K562 (cell line): ENCODE data around the gene GHITM. TPM values are rescaled to one million over a fixed set of nuclear protein-coding genes. Genes with fewer than 3 reads are reported as not detected.
A peak's percentile ranks its signal among the peaks of the same experiment; 100 is the strongest.

Experiments used
- BRF1 ChIP-seq: IDR thresholded peaks from 3 replicates; pipeline ENCODE4 v1.6.1; 2011; ENCODE audit warnings: borderline replicate concordance, mild to moderate bottlenecking; ENCODE audit not compliant: insufficient read length; ENCODE audit errors: extremely low read depth
- C11orf30 ChIP-seq: fragments of 450-650 bp; IDR thresholded peaks from 2 replicates; pipeline ENCODE4 v1.6.1; 2016; ENCODE audit warnings: low read depth, mild to moderate bottlenecking
- RHOXF2B ChIP-seq: fragments of 250-450 bp; sonication (Bioruptor Pico); conservative IDR thresholded peaks from 2 replicates; pipeline ENCODE4 v1.5.1; 2021
- SRSF1 ChIP-seq: fragments of 200-400 bp; formaldehyde crosslinking; IDR thresholded peaks from 2 replicates; pipeline ENCODE4 v1.6.1; 2017; ENCODE audit warnings: mild to moderate bottlenecking, low read depth, low read length, moderate library complexity
- ZC3H8 ChIP-seq: fragments of 450-650 bp; IDR thresholded peaks from 2 replicates; pipeline ENCODE4 v1.6.1; 2017
- ZEB2 ChIP-seq: fragments of 450-650 bp; IDR thresholded peaks from 2 replicates; pipeline ENCODE4 v1.6.1; 2016
- ZNF311 ChIP-seq: fragments of 250-450 bp; sonication (Bioruptor Pico); IDR thresholded peaks from 2 replicates; pipeline ENCODE4 v1.4.0; 2020; ENCODE audit warnings: mild to moderate bottlenecking, moderate library complexity
- polyA plus RNA-seq, 8 experiments: library from polyadenylated mRNA; depleted of rRNA in 4 of 8; stranded (reverse) in 5 of 8; unstranded in 3 of 8; fragments of >200 nt; fragmentation: Nextera tagmentation in 2 of 8; fragmentation: Illumina TruSeq in 1 of 8; extraction: Ambion mirVana in 2 of 8; extraction: Trizol in 1 of 8; gene quantifications; 2 replicates each; pipeline versions ENCODE4 v1.2.1 to v1.2.3, GENCODE V29; 2011 to 2014; ENCODE audit warnings: inconsistent platforms in 1 of 8, missing spikeins in 1 of 8
- total RNA-seq, 7 experiments: library from RNA; depleted of rRNA in 6 of 7; stranded (reverse); fragments of >200 nt in 6 of 7; fragmentation: Illumina TruSeq in 2 of 7; extraction: Trizol in 2 of 7; gene quantifications; 2 replicates each; pipeline versions ENCODE4 v1.2.1 to v1.2.3, GENCODE V29; 2011 to 2021; ENCODE audit warnings: low replicate concordance in 1 of 7
- TF ChIP-seq, protein P1 (sequence below), 2 experiments: fragments of 150-350 bp in 1 of 2; IDR thresholded peaks; 2 replicates each; pipeline ENCODE4 v1.6.1; 2012 to 2016; ENCODE audit warnings: low read depth in 2 of 2, low read length in 2 of 2, mild to moderate bottlenecking in 1 of 2, moderate library complexity in 1 of 2
- TF ChIP-seq, protein P2 (sequence below): fragments of 200-400 bp; formaldehyde crosslinking; IDR thresholded peaks from 2 replicates; pipeline ENCODE4 v1.6.1; 2017; ENCODE audit warnings: mild to moderate bottlenecking, low read depth, low read length, moderate library complexity
- TF ChIP-seq, protein P3 (sequence below): fragments of 250-450 bp; sonication (Bioruptor Pico); IDR thresholded peaks from 2 replicates; pipeline ENCODE4 v1.6.1; 2021; ENCODE audit warnings: mild to moderate bottlenecking
- TF ChIP-seq, protein P4 (sequence below), 2 experiments: fragments of 250-450 bp in 1 of 2; fragments of 450-650 bp in 1 of 2; sonication (Bioruptor Pico) in 1 of 2; IDR thresholded peaks; 2 replicates each; pipeline versions ENCODE4 v1.6.1 to v1.8.0; 2016 to 2021; ENCODE audit warnings: mild to moderate bottlenecking in 2 of 2, moderate library complexity in 2 of 2, missing compliant biosample characterization in 1 of 2, missing genetic modification characterization in 1 of 2
- TF ChIP-seq, protein P5 (sequence below): sonication (generic); formaldehyde crosslinking; IDR thresholded peaks from 2 replicates; pipeline ENCODE4 v1.4.0; 2020; ENCODE audit warnings: mild to moderate bottlenecking, missing genetic modification reagents
- TF ChIP-seq, protein P6 (sequence below): fragments of 250-450 bp; sonication (Bioruptor Pico); IDR thresholded peaks from 2 replicates; pipeline ENCODE4 v1.9.0; 2021; ENCODE audit warnings: mild to moderate bottlenecking, inconsistent platforms

The GHITM gene
- total and polyA plus RNA-seq, 9 of the 15 experiments (the other 6 are each of a cell fraction or from before 2014, with no cell fraction given) = 322 to 1,258 (median 386) TPM

DNA sequence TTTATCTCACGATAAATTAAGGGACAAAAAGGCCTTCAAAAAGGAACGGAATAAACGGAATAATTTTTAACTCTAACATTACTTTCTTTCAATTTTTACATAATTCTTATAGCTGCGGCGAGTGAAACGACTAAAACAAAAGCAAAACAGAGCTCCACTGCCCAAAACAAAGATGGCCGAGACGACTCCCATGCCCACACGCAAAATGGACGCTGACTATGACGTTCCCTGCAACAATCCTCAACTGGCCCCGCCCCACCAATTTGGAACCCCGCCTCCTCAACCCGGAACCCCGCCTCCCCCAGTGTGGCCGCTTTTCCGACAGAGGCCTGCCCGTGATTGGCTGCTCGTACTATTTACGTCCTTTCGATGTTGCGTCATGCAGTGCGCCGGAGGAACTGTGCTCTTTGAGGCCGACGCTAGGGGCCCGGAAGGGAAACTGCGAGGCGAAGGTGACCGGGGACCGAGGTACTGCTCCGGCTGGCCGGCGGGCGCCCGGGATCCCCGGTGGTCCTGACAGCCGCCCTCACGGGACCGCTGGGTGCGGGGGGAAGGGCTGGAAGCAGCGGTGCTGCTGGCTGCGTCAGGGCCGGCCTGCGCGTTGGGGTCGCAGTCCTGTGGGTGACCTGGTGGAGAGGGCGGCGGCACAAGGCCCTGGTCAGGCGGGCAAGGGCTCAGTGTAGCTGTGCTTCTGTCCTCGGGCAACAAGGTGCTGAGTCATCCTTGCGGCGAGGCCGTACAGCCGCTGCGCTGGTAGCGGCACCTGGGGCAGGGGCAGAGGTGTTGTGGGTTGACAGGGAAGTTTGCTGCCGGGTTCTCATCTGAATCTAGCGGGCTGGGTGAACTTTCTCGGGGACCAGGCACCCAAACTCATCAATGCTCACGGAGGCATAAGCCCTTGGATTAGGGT, at the start of gene GHITM (continued):
- TF ChIP-seq RHOXF2B = no peak
- TF ChIP-seq, protein P1, sequence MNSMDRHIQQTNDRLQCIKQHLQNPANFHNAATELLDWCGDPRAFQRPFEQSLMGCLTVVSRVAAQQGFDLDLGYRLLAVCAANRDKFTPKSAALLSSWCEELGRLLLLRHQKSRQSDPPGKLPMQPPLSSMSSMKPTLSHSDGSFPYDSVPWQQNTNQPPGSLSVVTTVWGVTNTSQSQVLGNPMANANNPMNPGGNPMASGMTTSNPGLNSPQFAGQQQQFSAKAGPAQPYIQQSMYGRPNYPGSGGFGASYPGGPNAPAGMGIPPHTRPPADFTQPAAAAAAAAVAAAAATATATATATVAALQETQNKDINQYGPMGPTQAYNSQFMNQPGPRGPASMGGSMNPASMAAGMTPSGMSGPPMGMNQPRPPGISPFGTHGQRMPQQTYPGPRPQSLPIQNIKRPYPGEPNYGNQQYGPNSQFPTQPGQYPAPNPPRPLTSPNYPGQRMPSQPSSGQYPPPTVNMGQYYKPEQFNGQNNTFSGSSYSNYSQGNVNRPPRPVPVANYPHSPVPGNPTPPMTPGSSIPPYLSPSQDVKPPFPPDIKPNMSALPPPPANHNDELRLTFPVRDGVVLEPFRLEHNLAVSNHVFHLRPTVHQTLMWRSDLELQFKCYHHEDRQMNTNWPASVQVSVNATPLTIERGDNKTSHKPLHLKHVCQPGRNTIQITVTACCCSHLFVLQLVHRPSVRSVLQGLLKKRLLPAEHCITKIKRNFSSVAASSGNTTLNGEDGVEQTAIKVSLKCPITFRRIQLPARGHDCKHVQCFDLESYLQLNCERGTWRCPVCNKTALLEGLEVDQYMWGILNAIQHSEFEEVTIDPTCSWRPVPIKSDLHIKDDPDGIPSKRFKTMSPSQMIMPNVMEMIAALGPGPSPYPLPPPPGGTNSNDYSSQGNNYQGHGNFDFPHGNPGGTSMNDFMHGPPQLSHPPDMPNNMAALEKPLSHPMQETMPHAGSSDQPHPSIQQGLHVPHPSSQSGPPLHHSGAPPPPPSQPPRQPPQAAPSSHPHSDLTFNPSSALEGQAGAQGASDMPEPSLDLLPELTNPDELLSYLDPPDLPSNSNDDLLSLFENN (IDR thresholded peaks at IDR 0.05; ENCODE audit: low read depth in 2 of 2, low read length in 2 of 2) = peak in 1 of 2 experiments; percentile 22; a peak in 1 of 4 replicates
- TF ChIP-seq, protein P2, sequence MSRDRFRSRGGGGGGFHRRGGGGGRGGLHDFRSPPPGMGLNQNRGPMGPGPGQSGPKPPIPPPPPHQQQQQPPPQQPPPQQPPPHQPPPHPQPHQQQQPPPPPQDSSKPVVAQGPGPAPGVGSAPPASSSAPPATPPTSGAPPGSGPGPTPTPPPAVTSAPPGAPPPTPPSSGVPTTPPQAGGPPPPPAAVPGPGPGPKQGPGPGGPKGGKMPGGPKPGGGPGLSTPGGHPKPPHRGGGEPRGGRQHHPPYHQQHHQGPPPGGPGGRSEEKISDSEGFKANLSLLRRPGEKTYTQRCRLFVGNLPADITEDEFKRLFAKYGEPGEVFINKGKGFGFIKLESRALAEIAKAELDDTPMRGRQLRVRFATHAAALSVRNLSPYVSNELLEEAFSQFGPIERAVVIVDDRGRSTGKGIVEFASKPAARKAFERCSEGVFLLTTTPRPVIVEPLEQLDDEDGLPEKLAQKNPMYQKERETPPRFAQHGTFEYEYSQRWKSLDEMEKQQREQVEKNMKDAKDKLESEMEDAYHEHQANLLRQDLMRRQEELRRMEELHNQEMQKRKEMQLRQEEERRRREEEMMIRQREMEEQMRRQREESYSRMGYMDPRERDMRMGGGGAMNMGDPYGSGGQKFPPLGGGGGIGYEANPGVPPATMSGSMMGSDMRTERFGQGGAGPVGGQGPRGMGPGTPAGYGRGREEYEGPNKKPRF = no peak
- no peak for TF ChIP-seq ZNF311 (CRISPR knock-in tag)
- TF ChIP-seq, protein P3, sequence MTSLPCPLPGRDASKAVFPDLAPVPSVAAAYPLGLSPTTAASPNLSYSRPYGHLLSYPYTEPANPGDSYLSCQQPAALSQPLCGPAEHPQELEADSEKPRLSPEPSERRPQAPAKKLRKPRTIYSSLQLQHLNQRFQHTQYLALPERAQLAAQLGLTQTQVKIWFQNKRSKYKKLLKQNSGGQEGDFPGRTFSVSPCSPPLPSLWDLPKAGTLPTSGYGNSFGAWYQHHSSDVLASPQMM (CRISPR knock-in tag) = no peak
- TF ChIP-seq, protein P4, sequence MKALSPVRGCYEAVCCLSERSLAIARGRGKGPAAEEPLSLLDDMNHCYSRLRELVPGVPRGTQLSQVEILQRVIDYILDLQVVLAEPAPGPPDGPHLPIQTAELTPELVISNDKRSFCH (CRISPR knock-in tag; IDR thresholded peaks at IDR 0.05) = no peak
- TF ChIP-seq, protein P4 (tag; IDR thresholded peaks at IDR 0.05) = peak; percentile 85
- no peak for TF ChIP-seq ZC3H8
- TF ChIP-seq, protein P5, sequence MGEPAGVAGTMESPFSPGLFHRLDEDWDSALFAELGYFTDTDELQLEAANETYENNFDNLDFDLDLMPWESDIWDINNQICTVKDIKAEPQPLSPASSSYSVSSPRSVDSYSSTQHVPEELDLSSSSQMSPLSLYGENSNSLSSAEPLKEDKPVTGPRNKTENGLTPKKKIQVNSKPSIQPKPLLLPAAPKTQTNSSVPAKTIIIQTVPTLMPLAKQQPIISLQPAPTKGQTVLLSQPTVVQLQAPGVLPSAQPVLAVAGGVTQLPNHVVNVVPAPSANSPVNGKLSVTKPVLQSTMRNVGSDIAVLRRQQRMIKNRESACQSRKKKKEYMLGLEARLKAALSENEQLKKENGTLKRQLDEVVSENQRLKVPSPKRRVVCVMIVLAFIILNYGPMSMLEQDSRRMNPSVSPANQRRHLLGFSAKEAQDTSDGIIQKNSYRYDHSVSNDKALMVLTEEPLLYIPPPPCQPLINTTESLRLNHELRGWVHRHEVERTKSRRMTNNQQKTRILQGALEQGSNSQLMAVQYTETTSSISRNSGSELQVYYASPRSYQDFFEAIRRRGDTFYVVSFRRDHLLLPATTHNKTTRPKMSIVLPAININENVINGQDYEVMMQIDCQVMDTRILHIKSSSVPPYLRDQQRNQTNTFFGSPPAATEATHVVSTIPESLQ (CRISPR knock-in tag) = peak; percentile 5; the same call in 1 of the 2 replicates
- TF ChIP-seq BRF1 = no peak
- TF ChIP-seq SRSF1 = 0 out of 2 replicates have a peak, but pooled peaks have one; percentile 49
- TF ChIP-seq, protein P6, sequence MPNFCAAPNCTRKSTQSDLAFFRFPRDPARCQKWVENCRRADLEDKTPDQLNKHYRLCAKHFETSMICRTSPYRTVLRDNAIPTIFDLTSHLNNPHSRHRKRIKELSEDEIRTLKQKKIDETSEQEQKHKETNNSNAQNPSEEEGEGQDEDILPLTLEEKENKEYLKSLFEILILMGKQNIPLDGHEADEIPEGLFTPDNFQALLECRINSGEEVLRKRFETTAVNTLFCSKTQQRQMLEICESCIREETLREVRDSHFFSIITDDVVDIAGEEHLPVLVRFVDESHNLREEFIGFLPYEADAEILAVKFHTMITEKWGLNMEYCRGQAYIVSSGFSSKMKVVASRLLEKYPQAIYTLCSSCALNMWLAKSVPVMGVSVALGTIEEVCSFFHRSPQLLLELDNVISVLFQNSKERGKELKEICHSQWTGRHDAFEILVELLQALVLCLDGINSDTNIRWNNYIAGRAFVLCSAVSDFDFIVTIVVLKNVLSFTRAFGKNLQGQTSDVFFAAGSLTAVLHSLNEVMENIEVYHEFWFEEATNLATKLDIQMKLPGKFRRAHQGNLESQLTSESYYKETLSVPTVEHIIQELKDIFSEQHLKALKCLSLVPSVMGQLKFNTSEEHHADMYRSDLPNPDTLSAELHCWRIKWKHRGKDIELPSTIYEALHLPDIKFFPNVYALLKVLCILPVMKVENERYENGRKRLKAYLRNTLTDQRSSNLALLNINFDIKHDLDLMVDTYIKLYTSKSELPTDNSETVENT (CRISPR knock-in tag) = peak; percentile 65; the same call in 1 of the 2 replicates
- TF ChIP-seq ZEB2 = 0 out of 2 replicates have a peak, but pooled peaks have one; percentile 7
- peak; percentile 98 for TF ChIP-seq C11orf30
